HG03175 (cell line): ENCODE results near the gene XYLT2.
A peak's percentile ranks its signal among the peaks of the same experiment; 100 is the strongest.

Experiments
- ATAC-seq: cut with Tn5 transposase; IDR thresholded peaks from one replicate; pipeline ENCODE4 v1.9.1; 2021; ENCODE audit warnings: mild to moderate bottlenecking, moderate library complexity; ENCODE audit not compliant: unreplicated experiment

Gene XYLT2

GRCh38 chr17:50363217-50364060 is 17.5 kb downstream of the XYLT2 start:
- no peak for ATAC-seq

DNA sequence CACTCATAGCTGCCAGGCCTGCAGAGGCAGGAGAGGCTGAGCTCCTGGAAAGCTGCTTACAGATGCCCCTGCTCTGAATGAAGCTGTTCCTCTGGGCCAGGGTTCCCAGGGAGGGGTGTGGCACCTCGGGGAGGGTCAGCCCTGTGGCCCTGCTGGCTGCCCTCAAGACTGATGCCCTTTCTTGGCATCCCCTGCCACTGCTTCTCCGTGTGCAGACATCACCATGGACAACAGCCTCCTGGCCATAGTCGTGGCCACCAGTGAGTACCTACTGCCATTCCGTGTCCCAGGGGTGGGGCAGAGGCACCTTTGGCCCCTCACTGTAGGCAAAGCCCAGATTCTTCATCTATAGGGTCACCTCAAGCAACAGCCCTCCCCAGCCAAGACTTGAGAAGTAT is 18.1 kb downstream of the XYLT2 start:
- ATAC-seq: no peak

- no peak for ATAC-seq
Observed at GRCh38 chr17:50364715-50365114, 18.8 kb downstream of the XYLT2 start.

- no peak for ATAC-seq
Observed at GRCh38 chr17:50365165-50365564, 19.2 kb downstream of the XYLT2 start.

GRCh38 chr17:50365649-50366393 is 19.9 kb downstream of the XYLT2 start:
- ATAC-seq: no peak

- ATAC-seq: no peak
Observed at GRCh38 chr17:50367401-50367800, 21.5 kb downstream of the XYLT2 start.

DNA sequence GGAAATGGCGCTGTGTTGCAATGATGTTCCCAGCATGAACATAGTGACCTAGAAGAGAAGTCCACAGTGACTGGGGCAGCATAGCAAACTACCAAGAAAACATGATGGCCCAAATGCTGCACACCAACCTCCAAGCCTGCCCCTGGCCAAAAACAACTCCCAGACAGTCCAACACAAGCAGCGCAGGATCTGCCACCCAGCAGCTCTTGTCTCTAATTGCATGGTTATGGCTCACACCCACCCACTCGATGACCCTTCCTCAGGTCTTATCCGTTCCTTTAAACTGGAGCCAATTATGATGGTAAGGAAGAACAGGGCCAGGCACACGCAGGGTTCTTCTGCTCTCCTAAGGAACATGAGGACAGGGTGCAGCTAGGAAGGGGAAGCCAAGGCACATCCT is 24.1 kb downstream of the XYLT2 start:
- ATAC-seq: no peak

GRCh38 chr17:50371526-50371925 is 25.6 kb downstream of the XYLT2 start:
- no peak for ATAC-seq

DNA sequence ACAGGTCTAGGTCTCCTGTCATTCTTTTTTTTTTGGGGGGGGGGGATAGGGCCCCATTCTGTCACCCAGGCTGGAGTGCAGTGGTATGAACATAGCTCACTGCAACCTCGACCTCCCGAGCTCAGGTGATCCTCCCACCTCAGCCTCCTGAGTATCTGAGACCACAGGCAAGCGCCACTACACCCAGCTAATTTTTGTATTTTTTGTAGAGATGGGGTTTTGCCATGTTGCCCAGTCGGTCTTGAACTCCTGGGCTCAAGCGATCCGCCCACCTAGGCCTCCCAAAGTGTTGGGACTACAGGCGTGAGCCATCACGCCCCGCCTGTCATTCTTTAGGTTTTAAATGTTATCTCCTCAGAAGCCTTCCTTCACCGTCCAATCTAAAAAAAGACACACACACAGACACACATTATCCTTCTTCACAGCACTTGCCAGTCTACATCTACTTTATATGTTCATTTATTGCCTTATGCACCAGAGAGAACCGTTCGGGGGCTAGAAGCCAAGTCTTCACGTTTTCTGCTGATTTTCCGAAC is 26.4 kb downstream of the XYLT2 start:
- ATAC-seq: no peak

DNA sequence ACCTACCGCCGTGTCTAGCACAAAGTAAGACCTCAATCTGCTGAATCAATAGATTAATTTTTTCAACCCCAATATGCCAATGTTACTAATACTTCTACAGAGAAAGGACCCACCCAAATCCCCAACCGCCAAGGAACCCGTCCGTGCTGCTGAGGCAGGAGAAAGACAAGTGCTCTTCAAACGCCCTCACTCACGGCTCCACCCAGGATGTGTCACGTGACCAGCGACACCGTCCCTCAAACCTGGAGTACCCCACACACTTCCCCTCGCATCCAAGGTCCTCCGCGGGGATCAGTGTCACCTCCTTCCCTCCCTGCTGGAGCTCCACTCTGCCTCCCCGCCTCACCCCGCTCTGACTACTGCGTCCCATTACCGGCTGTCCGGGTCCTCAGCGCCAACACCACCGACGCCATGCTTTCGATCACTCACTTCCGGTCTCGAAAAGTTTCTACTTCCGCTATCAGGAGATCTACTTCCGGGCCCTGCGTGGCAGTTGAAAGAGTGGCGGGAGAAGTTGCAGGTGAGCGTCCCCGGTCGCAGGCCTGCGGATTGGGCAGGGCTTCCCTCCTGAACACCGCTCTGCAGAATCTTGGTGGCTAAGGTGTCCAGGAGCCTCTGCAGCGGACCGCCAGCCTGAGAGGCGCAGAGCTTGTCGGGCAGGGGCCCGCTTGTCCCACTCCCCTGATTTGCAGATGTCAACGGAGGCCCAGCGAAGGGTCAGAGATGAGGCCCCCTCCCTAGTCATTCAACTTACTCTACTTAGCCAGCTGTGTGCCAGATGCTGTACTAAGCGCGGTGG is 27.0 kb downstream of the XYLT2 start, which contains the start of the genes EME1 and MRPL27:
Gene EME1, plus strand, starts transcription at position 472 of the 799 bp plus-strand sequence. CDS start 1,980 bp downstream, outside the sequence.
Gene MRPL27, minus strand, starts transcription at position 427 of the 799 bp plus-strand sequence. Its CDS starts 14 bp downstream, at position 413.
- ATAC-seq: peak; percentile 94

GRCh38 chr17:50373705-50374104 is 27.8 kb downstream of the XYLT2 start:
- no peak for ATAC-seq

- ATAC-seq: no peak
Observed at GRCh38 chr17:50375858-50376538, 30.1 kb downstream of the XYLT2 start.

- no peak for ATAC-seq
Observed at GRCh38 chr17:50379351-50380132, 33.6 kb downstream of the XYLT2 start.

DNA sequence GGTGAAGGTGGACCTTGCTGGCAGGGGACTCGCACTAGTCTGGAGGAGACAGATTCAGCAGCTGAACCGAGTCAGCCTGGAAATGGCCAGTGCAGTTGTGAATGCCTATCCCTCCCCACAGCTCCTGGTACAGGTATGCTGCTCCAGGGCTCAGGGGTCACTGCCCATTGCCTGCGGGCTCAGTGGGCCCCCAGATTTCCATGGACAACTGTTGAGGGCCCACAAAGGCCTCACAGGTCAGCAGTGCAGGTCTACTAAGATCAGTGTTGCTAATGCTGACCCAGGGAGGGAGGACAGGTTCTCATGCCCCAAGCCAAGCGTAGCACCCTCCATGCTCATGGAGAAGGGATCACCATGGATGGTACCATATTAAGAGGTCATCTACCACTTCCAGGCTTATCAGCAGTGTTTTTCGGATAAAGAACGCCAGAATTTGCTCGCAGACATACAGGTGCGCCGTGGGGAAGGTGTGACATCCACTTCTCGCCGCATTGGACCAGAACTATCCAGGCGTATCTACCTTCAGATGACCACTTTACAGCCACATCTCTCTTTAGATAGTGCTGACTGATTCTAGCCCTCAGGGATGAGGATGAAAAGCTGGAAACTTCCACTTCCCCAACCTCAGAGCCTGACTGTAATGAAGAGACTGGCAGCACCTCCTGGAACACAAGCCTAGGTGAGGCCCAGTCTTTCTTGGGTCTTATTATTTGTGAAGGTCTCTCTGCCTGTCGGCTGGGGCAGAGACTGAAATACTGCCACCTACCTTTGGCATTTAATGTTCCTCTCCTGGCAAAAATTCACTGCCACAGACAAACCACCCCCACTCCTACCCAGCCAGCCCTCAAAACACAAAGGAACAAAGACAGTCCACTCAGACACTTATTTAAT is 34.7 kb downstream of the XYLT2 start:
- no peak for ATAC-seq

DNA sequence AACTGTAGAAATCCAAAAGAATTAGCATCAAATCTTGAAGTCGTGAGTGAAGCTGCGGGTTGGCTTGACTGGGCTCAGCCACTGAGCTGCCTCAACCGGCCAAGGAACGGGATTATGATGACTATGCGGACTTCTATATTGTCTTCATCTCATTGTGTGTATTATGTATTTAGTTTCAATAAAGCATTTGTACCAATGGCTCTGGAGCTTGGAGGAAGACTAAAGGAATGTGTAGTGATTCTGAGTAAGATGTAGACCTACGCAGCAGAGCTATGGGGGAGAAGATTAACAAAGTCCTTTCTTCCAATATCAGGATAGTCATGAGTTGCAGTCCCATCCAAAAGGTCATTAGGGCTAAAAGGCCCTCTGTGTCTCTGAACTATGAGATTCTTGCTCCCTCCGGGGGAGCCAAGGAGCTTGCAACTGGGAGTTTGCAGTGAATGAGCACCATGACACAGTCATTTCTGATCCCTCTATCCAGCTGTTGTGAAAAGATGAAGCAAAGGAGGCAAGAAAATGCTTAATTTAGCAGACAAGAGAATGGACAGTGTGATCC is 35.4 kb downstream of the XYLT2 start:
- ATAC-seq: no peak

DNA sequence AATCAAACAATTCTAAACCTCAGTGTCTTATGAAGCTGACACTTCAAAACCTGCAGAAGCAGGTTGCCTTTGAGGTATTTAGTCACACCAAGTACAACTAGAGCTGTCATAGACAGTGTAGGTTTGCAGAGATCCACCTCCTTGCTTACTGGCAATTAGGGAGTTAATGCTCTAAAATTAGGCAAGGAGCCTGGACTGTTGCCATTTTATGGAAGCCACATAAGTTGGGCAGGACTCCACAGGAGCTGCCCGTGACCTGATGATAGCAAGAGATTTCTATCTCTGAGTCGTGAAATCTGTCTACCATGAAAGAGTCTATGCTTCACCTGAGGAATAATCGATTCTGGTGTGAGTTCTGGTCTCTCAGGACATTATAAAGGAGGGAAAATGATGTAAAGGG is 36.0 kb downstream of the XYLT2 start:
- no peak for ATAC-seq

- ATAC-seq: no peak
Observed at GRCh38 chr17:50382931-50383330, 37.0 kb downstream of the XYLT2 start.

GRCh38 chr17:50386510-50386909 is 40.6 kb downstream of the XYLT2 start:
- ATAC-seq: no peak
